Chondrocyte (in vitro differentiated cells): Measurements from ENCODE around the gene SESN2. TPM values are rescaled to one million over a fixed set of nuclear protein-coding genes. Genes with fewer than 3 reads are reported as not detected.
A peak's percentile ranks its signal among the peaks of the same experiment; 100 is the strongest.

Experiments used
- DNase-seq: peaks from one replicate; pipeline ENCODE4 v3.0.0; 2021; ENCODE audit warnings: mixed read lengths, low spot score
- H3K27ac Mint-ChIP-seq: one replicate; pipeline ENCODE4 v1.8.0; 2021; ENCODE audit warnings: mild to moderate bottlenecking, moderate library complexity, mixed read lengths; ENCODE audit not compliant: unreplicated experiment
- H3K27me3 Mint-ChIP-seq: 2 replicates; pipeline ENCODE4 v1.8.0; 2021; ENCODE audit warnings: low read depth, mixed read lengths
- H3K36me3 Mint-ChIP-seq: 2 replicates; pipeline ENCODE4 v1.8.0; 2021; ENCODE audit warnings: low read depth, mixed read lengths
- H3K4me1 Mint-ChIP-seq: 2 replicates; pipeline ENCODE4 v1.8.0; 2021; ENCODE audit warnings: low read depth, mild to moderate bottlenecking, mixed read lengths
- H3K4me3 Mint-ChIP-seq: one replicate; pipeline ENCODE4 v1.8.0; 2021; ENCODE audit warnings: mild to moderate bottlenecking, moderate library complexity, mixed read lengths; ENCODE audit not compliant: unreplicated experiment
- H3K9me3 Mint-ChIP-seq: 2 replicates; pipeline ENCODE4 v1.8.0; 2021; ENCODE audit warnings: low read depth, mixed read lengths
- CTCF ChIP-seq: fragments of 200-600 bp; sonication (generic); IDR thresholded peaks from 2 replicates; pipeline ENCODE4 v1.5.0; 2021; ENCODE audit warnings: antibody characterized with exemption, mild to moderate bottlenecking, moderate library complexity
- total RNA-seq: library from RNA; stranded (reverse); gene quantifications from 3 replicates; pipeline ENCODE4 v1.2.1, GENCODE V29; 2021

The SESN2 gene
- total RNA-seq, 1 donor from 2014 or later, result 54.7 TPM

GRCh38 chr1:28298438-28298837 is 39.1 kb downstream of the SESN2 start:
- Mint-ChIP-seq H3K27me3 (no peaks in the 10 kb centered on the region), H3K4me1 (peaks cover 13% of the 10 kb centered on the region), H3K27ac (no peak overlapping the region), H3K4me3 (no peak overlapping the region), H3K9me3 (no peaks in the 10 kb centered on the region), H3K36me3 (no peaks in the 10 kb centered on the region)
- no peak for DNase-seq
- no peak for TF ChIP-seq CTCF

DNA sequence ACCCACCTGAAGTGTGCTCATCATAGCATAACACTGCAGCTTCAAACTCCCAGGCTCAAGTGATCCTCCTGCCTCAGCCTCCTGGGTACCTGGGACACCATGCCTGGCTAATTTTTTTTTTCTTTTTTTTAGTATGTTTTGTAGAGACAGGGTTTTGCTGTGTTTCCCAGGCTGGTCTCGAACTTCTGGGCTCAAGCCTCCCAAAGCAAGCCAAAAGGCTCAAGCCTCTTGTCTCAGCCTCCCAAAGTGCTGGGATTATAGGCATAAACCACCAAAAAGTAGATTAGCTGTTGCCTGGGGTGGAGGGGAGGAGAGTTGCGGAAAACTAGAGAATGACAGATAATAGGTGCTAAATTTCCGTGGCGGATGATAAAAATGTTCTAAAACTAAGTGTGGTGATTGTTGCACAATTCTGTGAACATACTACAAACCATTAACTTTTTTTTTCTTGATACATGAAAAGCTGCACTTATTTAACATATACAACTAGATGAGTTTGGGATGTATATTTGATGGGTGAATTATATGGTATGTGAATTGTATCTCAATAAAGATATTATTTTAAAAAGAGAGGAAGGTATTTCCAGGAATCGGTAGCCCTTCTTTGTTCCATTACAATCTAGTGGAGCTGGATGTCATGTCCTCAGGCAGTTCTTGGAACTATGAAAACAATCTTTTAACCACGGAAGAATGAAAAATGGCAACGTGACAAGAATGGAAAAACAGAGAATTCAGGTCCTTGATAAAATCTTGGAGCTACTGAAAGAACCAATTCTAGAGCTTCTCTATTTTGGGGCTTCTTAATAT is 42.3 kb downstream of the SESN2 start:
- Mint-ChIP-seq H3K36me3 (no peaks in the 10 kb centered on the region), H3K4me3 (no peak overlapping the region), H3K27me3 (no peaks in the 10 kb centered on the region), H3K9me3 (no peaks in the 10 kb centered on the region), H3K27ac (peak overlapping the region; percentile 27), H3K4me1 (peaks cover 13% of the 10 kb centered on the region)
- no peak for TF ChIP-seq CTCF
- peak; percentile 2 for DNase-seq

GRCh38 chr1:28302247-28302646 is 42.9 kb downstream of the SESN2 start:
- no peak for DNase-seq
- TF ChIP-seq CTCF, result no peak
- no peak overlapping the region for H3K4me3 Mint-ChIP-seq
- no peaks in the 10 kb centered on the region for H3K27me3 Mint-ChIP-seq
- H3K4me1 Mint-ChIP-seq, result peaks cover 7% of the 10 kb centered on the region
- no peak overlapping the region for H3K27ac Mint-ChIP-seq
- no peaks in the 10 kb centered on the region for H3K9me3 Mint-ChIP-seq
- H3K36me3 Mint-ChIP-seq, result no peaks in the 10 kb centered on the region

- H3K27me3 Mint-ChIP-seq, result no peaks in the 10 kb centered on the region
- H3K36me3 Mint-ChIP-seq, result no peaks in the 10 kb centered on the region
- no peak for DNase-seq
- H3K27ac Mint-ChIP-seq, result no peak overlapping the region
- no peak for TF ChIP-seq CTCF
- H3K4me1 Mint-ChIP-seq, result peaks cover 5% of the 10 kb centered on the region
- H3K4me3 Mint-ChIP-seq, result no peak overlapping the region
- H3K9me3 Mint-ChIP-seq, result no peaks in the 10 kb centered on the region
Observed at GRCh38 chr1:28306301-28306949, 47.1 kb downstream of the SESN2 start.

GRCh38 chr1:28308750-28309149 is 49.4 kb downstream of the SESN2 start:
- no peak overlapping the region for H3K4me3 Mint-ChIP-seq
- no peak for TF ChIP-seq CTCF
- no peak for DNase-seq
- H3K4me1 Mint-ChIP-seq, result no peaks in the 10 kb centered on the region
- H3K36me3 Mint-ChIP-seq, result no peaks in the 10 kb centered on the region
- H3K9me3 Mint-ChIP-seq, result no peaks in the 10 kb centered on the region
- no peaks in the 10 kb centered on the region for H3K27me3 Mint-ChIP-seq
- no peak overlapping the region for H3K27ac Mint-ChIP-seq
